ENCODE measurements around the gene PTGIS. TPM values are rescaled to one million over a fixed set of nuclear protein-coding genes. Genes with fewer than 3 reads are reported as not detected.
"Not testable (repeated sequence)": the region's sequence is repeated elsewhere in the genome, so short reads cannot be mapped to it uniquely, and the experiment has no call there.

The PTGIS gene
- total RNA-seq, 1 experiment from 2014 or later: 0.26 TPM

- peaks cover 52% of the 10 kb centered on the region for H3K4me1 Mint-ChIP-seq (ENCODE audit: low read depth, unreplicated experiment)
These were observed 46.6 kb upstream of the PTGIS start for GRCh38 chr20:49614338-49615050.

GRCh38 chr20:49612127-49612738 lies 44.3 kb upstream of the PTGIS start:
- TF ChIP-seq CTCF (IDR thresholded peaks at IDR 0.05; ENCODE audit: unreplicated experiment): no peak
- DNase-seq: peak; percentile 82
- intact Hi-C loops (cut with micrococcal nuclease; ENCODE audit: unreplicated experiment): loop anchor here (5.0 kb wide), 3 partner anchors 65 to 100 kb away; partner anchors contain the start of gene B4GALT5

More at GRCh38 chr20:49614338-49615050, 46.6 kb upstream of the PTGIS start:
- no peak for DNase-seq
- Mint-ChIP-seq H3K27ac (ENCODE audit: unreplicated experiment) (peak overlapping the region; percentile 17), H3K36me3 (ENCODE audit: insufficient read depth, unreplicated experiment) (peaks cover 10% of the 10 kb centered on the region), H3K4me3 (ENCODE audit: low read depth, unreplicated experiment) (no peak overlapping the region), H3K9me3 (ENCODE audit: low read depth, unreplicated experiment) (no peaks in the 10 kb centered on the region), H3K27me3 (ENCODE audit: unreplicated experiment) (no peaks in the 10 kb centered on the region)
- CTCF ChIA-PET: interaction anchor here (2.0 kb wide), 1 partner anchor 198 kb away, joined by 6 read pairs; the partner anchor contains the start of gene SLC9A8
- BruUV-seq (replicated peaks): no TSS peak
- intact Hi-C loops (cut with micrococcal nuclease; ENCODE audit: unreplicated experiment): loop anchor here (5.0 kb wide), 3 partner anchors 63 to 98 kb away; partner anchors contain the start of gene B4GALT5
- no peak for TF ChIP-seq CTCF (IDR thresholded peaks at IDR 0.05; ENCODE audit: unreplicated experiment)

GRCh38 chr20:49611539-49612126 lies 43.7 kb upstream of the PTGIS start:
- Mint-ChIP-seq H3K4me3 (ENCODE audit: low read depth, unreplicated experiment) (peak overlapping the region; percentile 67), H3K27ac (ENCODE audit: unreplicated experiment) (peak overlapping the region; percentile 67), H3K4me1 (ENCODE audit: low read depth, unreplicated experiment) (peaks cover 63% of the 10 kb centered on the region), H3K27me3 (ENCODE audit: unreplicated experiment) (peaks cover 11% of the 10 kb centered on the region)
- not testable (repeated sequence) for BruUV-seq (replicated peaks); H3K9me3 Mint-ChIP-seq (ENCODE audit: low read depth, unreplicated experiment); DNase-seq; H3K36me3 Mint-ChIP-seq (ENCODE audit: insufficient read depth, unreplicated experiment)
- intact Hi-C loops (cut with micrococcal nuclease; ENCODE audit: unreplicated experiment): loop anchor here (1.0 to 5.0 kb wide), 8 partner anchors 31 to 317 kb away; partner anchors contain the start of genes B4GALT5 and SLC9A8
- CTCF ChIA-PET: interaction anchor here (0.6 to 2.1 kb wide), 11 partner anchors 70 to 305 kb away, joined by 3 to 25 read pairs (median 4); no protein-coding TSS in a partner anchor

More at GRCh38 chr20:49612127-49612738, 44.3 kb upstream of the PTGIS start:
- BruUV-seq (replicated peaks): no TSS peak
- CTCF ChIA-PET: interaction anchor here (0.6 to 2.1 kb wide), 9 partner anchors 31 to 304 kb away, joined by 3 to 11 read pairs (median 4); no protein-coding TSS in a partner anchor
- peaks cover 11% of the 10 kb centered on the region for H3K27me3 Mint-ChIP-seq (ENCODE audit: unreplicated experiment)
- no peak overlapping the region for H3K4me3 Mint-ChIP-seq (ENCODE audit: low read depth, unreplicated experiment)
- peak overlapping the region; percentile 67 for H3K27ac Mint-ChIP-seq (ENCODE audit: unreplicated experiment)
- H3K9me3 Mint-ChIP-seq (ENCODE audit: low read depth, unreplicated experiment): no peaks in the 10 kb centered on the region
- H3K4me1 Mint-ChIP-seq (ENCODE audit: low read depth, unreplicated experiment): peaks cover 63% of the 10 kb centered on the region
- H3K36me3 Mint-ChIP-seq (ENCODE audit: insufficient read depth, unreplicated experiment): peaks cover 10% of the 10 kb centered on the region

GRCh38 chr20:49610691-49611538 lies 43.0 kb upstream of the PTGIS start:
- peak; percentile 100 for TF ChIP-seq CTCF (IDR thresholded peaks at IDR 0.05; ENCODE audit: unreplicated experiment)
- peaks cover 10% of the 10 kb centered on the region for H3K36me3 Mint-ChIP-seq (ENCODE audit: insufficient read depth, unreplicated experiment)
- peak; percentile 98 for DNase-seq
- H3K4me1 Mint-ChIP-seq (ENCODE audit: low read depth, unreplicated experiment): peaks cover 58% of the 10 kb centered on the region
- H3K27ac Mint-ChIP-seq (ENCODE audit: unreplicated experiment): peak overlapping the region; percentile 67
- CTCF ChIA-PET: interaction anchor here (0.6 to 6.1 kb wide), 21 partner anchors 56 to 320 kb away, joined by 3 to 184 read pairs (median 4); no protein-coding TSS in a partner anchor
- BruUV-seq (replicated peaks): no TSS peak
- intact Hi-C loops (cut with micrococcal nuclease; ENCODE audit: unreplicated experiment): loop anchor here (1.0 to 5.0 kb wide), 8 partner anchors 31 to 318 kb away; partner anchors contain the start of genes B4GALT5 and SLC9A8
- peaks cover 11% of the 10 kb centered on the region for H3K27me3 Mint-ChIP-seq (ENCODE audit: unreplicated experiment)
- H3K9me3 Mint-ChIP-seq (ENCODE audit: low read depth, unreplicated experiment): no peaks in the 10 kb centered on the region
- peak overlapping the region; percentile 67 for H3K4me3 Mint-ChIP-seq (ENCODE audit: low read depth, unreplicated experiment)
